ENCODE results near the gene SPACA7.
"Not testable (repeated sequence)": the region's sequence is repeated elsewhere in the genome, so short reads cannot be mapped to it uniquely, and the experiment has no call there.

The SPACA7 gene

GRCh38 chr13:112424098-112424497 is 47.9 kb downstream of the SPACA7 start:
- H3K4me1 ChIP-seq (ENCODE audit: low read depth, poor library complexity, severe bottlenecking) = no peaks in the 10 kb centered on the region
- no peaks in the 10 kb centered on the region for H3K36me3 ChIP-seq (ENCODE audit: insufficient read depth)

GRCh38 chr13:112428704-112429103 is 52.5 kb downstream of the SPACA7 start:
- H3K4me1 ChIP-seq (ENCODE audit: low read depth, poor library complexity, severe bottlenecking) = no peaks in the 10 kb centered on the region
- H3K9ac ChIP-seq = no peak overlapping the region
- H3K27ac ChIP-seq = no peak overlapping the region
- H3K4me2 ChIP-seq = no peak overlapping the region
- H3K36me3 ChIP-seq (ENCODE audit: insufficient read depth) = no peaks in the 10 kb centered on the region
- H3K4me3 ChIP-seq (IDR thresholded peaks at IDR 0.05; ENCODE audit: insufficient read depth, low read depth, low read length) = no peak overlapping the region
- no peaks in the 10 kb centered on the region for H3K79me2 ChIP-seq (ENCODE audit: insufficient read depth, low read depth)
- H2AFZ ChIP-seq (ENCODE audit: low read depth) = no peak overlapping the region
- no peaks in the 10 kb centered on the region for H4K20me1 ChIP-seq (ENCODE audit: insufficient read depth)
- no peaks in the 10 kb centered on the region for H3K27me3 ChIP-seq (ENCODE audit: insufficient read depth, low read depth)
- TF ChIP-seq, protein P1, sequence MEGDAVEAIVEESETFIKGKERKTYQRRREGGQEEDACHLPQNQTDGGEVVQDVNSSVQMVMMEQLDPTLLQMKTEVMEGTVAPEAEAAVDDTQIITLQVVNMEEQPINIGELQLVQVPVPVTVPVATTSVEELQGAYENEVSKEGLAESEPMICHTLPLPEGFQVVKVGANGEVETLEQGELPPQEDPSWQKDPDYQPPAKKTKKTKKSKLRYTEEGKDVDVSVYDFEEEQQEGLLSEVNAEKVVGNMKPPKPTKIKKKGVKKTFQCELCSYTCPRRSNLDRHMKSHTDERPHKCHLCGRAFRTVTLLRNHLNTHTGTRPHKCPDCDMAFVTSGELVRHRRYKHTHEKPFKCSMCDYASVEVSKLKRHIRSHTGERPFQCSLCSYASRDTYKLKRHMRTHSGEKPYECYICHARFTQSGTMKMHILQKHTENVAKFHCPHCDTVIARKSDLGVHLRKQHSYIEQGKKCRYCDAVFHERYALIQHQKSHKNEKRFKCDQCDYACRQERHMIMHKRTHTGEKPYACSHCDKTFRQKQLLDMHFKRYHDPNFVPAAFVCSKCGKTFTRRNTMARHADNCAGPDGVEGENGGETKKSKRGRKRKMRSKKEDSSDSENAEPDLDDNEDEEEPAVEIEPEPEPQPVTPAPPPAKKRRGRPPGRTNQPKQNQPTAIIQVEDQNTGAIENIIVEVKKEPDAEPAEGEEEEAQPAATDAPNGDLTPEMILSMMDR (conservative IDR thresholded peaks at IDR 0.05; ENCODE audit: low read depth, low read length) = no peak

More at GRCh38 chr13:112424098-112424497, 47.9 kb downstream of the SPACA7 start:
- Histone ChIP-seq H3K27me3 (ENCODE audit: insufficient read depth, low read depth) (no peaks in the 10 kb centered on the region), H3K4me2 (no peak overlapping the region), H3K79me2 (ENCODE audit: insufficient read depth, low read depth) (no peaks in the 10 kb centered on the region), H3K9ac (no peak overlapping the region), H4K20me1 (ENCODE audit: insufficient read depth) (no peaks in the 10 kb centered on the region), H3K27ac (no peak overlapping the region), H3K4me3 (IDR thresholded peaks at IDR 0.05; ENCODE audit: insufficient read depth, low read depth, low read length) (no peak overlapping the region), H2AFZ (ENCODE audit: low read depth) (no peak overlapping the region)
- TF ChIP-seq, protein P1 (conservative IDR thresholded peaks at IDR 0.05; ENCODE audit: low read depth, low read length) = no peak

DNA sequence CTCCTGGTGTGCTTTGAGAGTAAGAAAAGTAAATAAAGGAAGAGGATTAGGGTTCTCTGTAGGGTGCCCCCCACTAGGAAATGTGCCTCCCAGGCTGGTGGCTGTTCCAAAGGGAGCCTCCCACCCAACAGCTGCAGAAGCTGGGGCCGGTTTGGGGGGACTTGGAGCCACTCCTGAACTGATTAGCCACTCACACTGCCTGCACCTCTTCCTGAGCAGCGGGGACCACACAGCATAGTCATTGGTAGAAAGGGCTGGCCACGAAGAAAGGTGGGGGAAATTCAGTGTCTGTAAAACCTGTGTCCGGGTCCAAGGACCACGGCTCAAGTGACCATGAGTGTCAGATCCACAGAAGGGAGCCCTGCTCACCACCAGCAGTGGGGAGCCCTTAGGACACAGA is 55.6 kb downstream of the SPACA7 start:
- TF ChIP-seq, protein P1 (conservative IDR thresholded peaks at IDR 0.05; ENCODE audit: low read depth, low read length) = no peak
- Histone ChIP-seq H2AFZ (ENCODE audit: low read depth) (no peak overlapping the region), H3K4me3 (IDR thresholded peaks at IDR 0.05; ENCODE audit: insufficient read depth, low read depth, low read length) (no peak overlapping the region), H3K9ac (no peak overlapping the region), H3K27me3 (ENCODE audit: insufficient read depth, low read depth) (no peaks in the 10 kb centered on the region), H3K4me1 (ENCODE audit: low read depth, poor library complexity, severe bottlenecking) (no peaks in the 10 kb centered on the region), H3K27ac (no peak overlapping the region), H3K36me3 (ENCODE audit: insufficient read depth) (no peaks in the 10 kb centered on the region), H3K79me2 (ENCODE audit: insufficient read depth, low read depth) (no peaks in the 10 kb centered on the region), H4K20me1 (ENCODE audit: insufficient read depth) (no peaks in the 10 kb centered on the region), H3K4me2 (no peak overlapping the region)

- H3K4me3 ChIP-seq (IDR thresholded peaks at IDR 0.05; ENCODE audit: insufficient read depth, low read depth, low read length); H3K36me3 ChIP-seq (ENCODE audit: insufficient read depth); H4K20me1 ChIP-seq (ENCODE audit: insufficient read depth); H3K27ac ChIP-seq; H2AFZ ChIP-seq (ENCODE audit: low read depth); H3K4me2 ChIP-seq; H3K9ac ChIP-seq; H3K4me1 ChIP-seq (ENCODE audit: low read depth, poor library complexity, severe bottlenecking); H3K27me3 ChIP-seq (ENCODE audit: insufficient read depth, low read depth); H3K79me2 ChIP-seq (ENCODE audit: insufficient read depth, low read depth): not testable (repeated sequence)
These were observed 56.6 kb downstream of the SPACA7 start for GRCh38 chr13:112432734-112433133.

- H3K27me3 ChIP-seq (ENCODE audit: insufficient read depth, low read depth); H3K4me3 ChIP-seq (IDR thresholded peaks at IDR 0.05; ENCODE audit: insufficient read depth, low read depth, low read length); H3K4me1 ChIP-seq (ENCODE audit: low read depth, poor library complexity, severe bottlenecking); H3K27ac ChIP-seq; H3K79me2 ChIP-seq (ENCODE audit: insufficient read depth, low read depth); H3K36me3 ChIP-seq (ENCODE audit: insufficient read depth); H4K20me1 ChIP-seq (ENCODE audit: insufficient read depth); H3K4me2 ChIP-seq; H3K9ac ChIP-seq; H2AFZ ChIP-seq (ENCODE audit: low read depth): not testable (repeated sequence)
These were observed 57.4 kb downstream of the SPACA7 start for GRCh38 chr13:112433517-112433916.

Data from KMS-11 (cell line).